Endothelial cell of umbilical vein (primary cell): ENCODE data around the gene RPL6. TPM values are rescaled to one million over a fixed set of nuclear protein-coding genes. Genes with fewer than 3 reads are reported as not detected.

Source experiments
- BruUV-seq: library from RNA; stranded (reverse); fragments of 400-500 nt; replicated peaks from 2 replicates; lab custom pipeline; 2021; lab: Mats Ljungman, UMichigan
- CTCF ChIA-PET: fragments of 300-600, 350-600 bp; sonication (Branson Sonifier 250); formaldehyde crosslinking; loops from one replicate; lab custom pipeline; 2021; ENCODE audit warnings: antibody characterized with exemption, inconsistent platforms; lab: Charles Lee
- POLR2A ChIA-PET: fragments of 300-600, 350-600 bp; sonication (Branson Sonifier 250); formaldehyde crosslinking; loops from one replicate; lab custom pipeline; 2021; ENCODE audit warnings: antibody characterized with exemption, inconsistent platforms; lab: Charles Lee
- DNase-seq: peaks from one replicate; pipeline ENCODE4 v3.0.0-alpha.2; 2011; ENCODE audit warnings: low read depth, low spot score
- FAIRE-seq: peaks from 2 replicates; lab custom pipeline; 2011; peaks lifted over from hg19 to GRCh38; lab: Jason Lieb, UNC
- H2AFZ ChIP-seq: 2 replicates; pipeline ENCODE4 v1.6.0; 2012; ENCODE audit warnings: low read depth, low read length, control low read depth, inconsistent platforms
- H3K27ac ChIP-seq: 2 replicates; pipeline ENCODE4 v1.5.1; 2011; ENCODE audit warnings: low read depth, mild to moderate bottlenecking, control low read depth, low read length, moderate library complexity; ENCODE audit not compliant: insufficient read depth
- H3K27me3 ChIP-seq, 2 experiments: 2 replicates each; pipeline versions ENCODE4 v1.6.0 to v1.6.1; 2011; ENCODE audit warnings: low read length in 2 of 2, mixed read lengths in 1 of 2; ENCODE audit not compliant: control insufficient read depth in 2 of 2, insufficient read depth in 2 of 2
- H3K36me3 ChIP-seq, 2 experiments: 2 replicates in 1 of 2; 3 replicates in 1 of 2; pipeline ENCODE4 v1.5.1; 2011; ENCODE audit warnings: low read length in 2 of 2, mild to moderate bottlenecking in 1 of 2, moderate library complexity in 1 of 2; ENCODE audit not compliant: control insufficient read depth in 2 of 2, insufficient read depth in 2 of 2; ENCODE audit errors: extremely low read depth in 1 of 2
- H3K4me1 ChIP-seq: 3 replicates; pipeline ENCODE4 v1.5.1; 2011; ENCODE audit warnings: mild to moderate bottlenecking, low read length; ENCODE audit not compliant: control insufficient read depth, insufficient read depth; ENCODE audit errors: extremely low read depth
- H3K4me2 ChIP-seq: 2 replicates; pipeline ENCODE4 v1.6.1; 2011; ENCODE audit warnings: low read length, control low read depth, mixed read lengths; ENCODE audit not compliant: insufficient read depth
- H3K4me3 ChIP-seq, 3 experiments: fragments of 200-600 bp in 1 of 3; sonication (generic), shearing (Covaris generic) in 1 of 3; replicated peaks in 1 of 3; 2 replicates each; pipeline ENCODE4 v1.5.1; 2011 to 2016; ENCODE audit warnings: control low read depth in 3 of 3, low read length in 3 of 3, mild to moderate bottlenecking in 2 of 3, inconsistent platforms in 1 of 3, low read depth in 1 of 3, moderate library complexity in 1 of 3; ENCODE audit not compliant: insufficient read depth in 1 of 3
- H3K79me2 ChIP-seq: 2 replicates; pipeline ENCODE4 v1.6.0; 2012; ENCODE audit warnings: low read length, inconsistent platforms; ENCODE audit not compliant: control insufficient read depth, insufficient read depth
- H3K9ac ChIP-seq: replicated peaks from 2 replicates; pipeline ENCODE3; 2011; ENCODE audit warnings: low read length, control low read depth; ENCODE audit not compliant: insufficient read depth; ENCODE audit errors: extremely low read depth
- H3K9me1 ChIP-seq: replicated peaks from 3 replicates; pipeline ENCODE4 v1.6.0; 2011; ENCODE audit warnings: mild to moderate bottlenecking, low read length; ENCODE audit not compliant: control insufficient read depth, insufficient read depth; ENCODE audit errors: extremely low read depth
- H3K9me3 ChIP-seq: replicated peaks from 2 replicates; pipeline ENCODE4 v1.5.1; 2012; ENCODE audit warnings: low read length, inconsistent platforms; ENCODE audit not compliant: control insufficient read depth, insufficient read depth
- H4K20me1 ChIP-seq: replicated peaks from 2 replicates; pipeline ENCODE3; 2011; ENCODE audit warnings: mild to moderate bottlenecking, low read length; ENCODE audit not compliant: control insufficient read depth, insufficient read depth; ENCODE audit errors: extremely low read depth
- EZH2 ChIP-seq: IDR thresholded peaks from 2 replicates; pipeline ENCODE4 v1.6.1; 2012; ENCODE audit warnings: borderline replicate concordance, low read depth, mild to moderate bottlenecking, moderate library complexity, low read length, inconsistent platforms; ENCODE audit not compliant: severe bottlenecking
- FOS ChIP-seq: IDR thresholded peaks from 2 replicates; pipeline ENCODE4 v1.6.1; 2011; ENCODE audit warnings: mild to moderate bottlenecking, low read length, moderate library complexity, borderline replicate concordance; ENCODE audit not compliant: insufficient read depth
- GATA2 ChIP-seq: IDR thresholded peaks from 2 replicates; pipeline ENCODE4 v1.7.0; 2011; ENCODE audit warnings: low read depth, mild to moderate bottlenecking, moderate library complexity, mixed read lengths, low read length; ENCODE audit not compliant: insufficient read length, insufficient read depth
- JUN ChIP-seq: IDR thresholded peaks from 2 replicates; pipeline ENCODE4 v1.6.1; 2011; ENCODE audit warnings: borderline replicate concordance, low read depth; ENCODE audit not compliant: insufficient read length, insufficient read depth
- MAX ChIP-seq: IDR thresholded peaks from 2 replicates; pipeline ENCODE4 v1.6.1; 2011; ENCODE audit not compliant: insufficient read depth, insufficient read length
- MYC ChIP-seq: IDR thresholded peaks from one replicate; pipeline ENCODE4 v1.6.1; 2011; ENCODE audit warnings: mild to moderate bottlenecking, low read depth, low read length
- POLR2A ChIP-seq: IDR thresholded peaks from 2 replicates; pipeline ENCODE4 v1.6.1; 2012; ENCODE audit warnings: low read depth, mild to moderate bottlenecking, control low read depth, low read length
- POLR2AphosphoS5 ChIP-seq: IDR thresholded peaks from 2 replicates; pipeline ENCODE4 v1.6.1; 2012; ENCODE audit warnings: low read depth, mild to moderate bottlenecking, control low read depth, low read length, moderate library complexity; ENCODE audit not compliant: insufficient read depth
- dilution Hi-C: fragments of 300-500 bp; cut with MboI; formaldehyde crosslinking; loops from one replicate; pipeline ENCODE4 v1.15.0; 2019; ENCODE audit warnings: low sequenced_read_pairs; ENCODE audit not compliant: extremely low pct_ligation_motif_present
- intact Hi-C: fragments of 100-400 bp; cut with micrococcal nuclease; formaldehyde crosslinking; loops from one replicate; pipeline ENCODE4 v1.10.0; 2022
- polyA plus RNA-seq, 4 experiments: library from polyadenylated mRNA; depleted of rRNA in 3 of 4; stranded (reverse) in 3 of 4; unstranded in 1 of 4; fragments of >200 nt; gene quantifications; 2 replicates each; pipeline versions ENCODE4 v1.2.1 to v1.2.3, GENCODE V29; 2011 to 2012; ENCODE audit warnings: missing spikeins in 1 of 4
- total RNA-seq: library from RNA; stranded (reverse); gene quantifications from 2 replicates; pipeline ENCODE4 v1.2.3, GENCODE V29; 2021
- TF ChIP-seq, protein P1 (sequence below), 2 donors: IDR thresholded peaks; 1 replicate in 1 of 2; 2 replicates in 1 of 2; pipeline ENCODE4 v1.5.1; 2011; ENCODE audit warnings: low read length in 2 of 2, mild to moderate bottlenecking in 2 of 2, moderate library complexity in 2 of 2, control low read depth in 1 of 2, inconsistent platforms in 1 of 2, low read depth in 1 of 2; ENCODE audit not compliant: insufficient read depth in 1 of 2; ENCODE audit errors: extremely low read depth in 1 of 2

The RPL6 gene
- total and polyA plus RNA-seq, 2 donors (not counting 3 experiments of a cell fraction or from before 2014, with no cell fraction given), result 998 to 1,385 TPM

DNA sequence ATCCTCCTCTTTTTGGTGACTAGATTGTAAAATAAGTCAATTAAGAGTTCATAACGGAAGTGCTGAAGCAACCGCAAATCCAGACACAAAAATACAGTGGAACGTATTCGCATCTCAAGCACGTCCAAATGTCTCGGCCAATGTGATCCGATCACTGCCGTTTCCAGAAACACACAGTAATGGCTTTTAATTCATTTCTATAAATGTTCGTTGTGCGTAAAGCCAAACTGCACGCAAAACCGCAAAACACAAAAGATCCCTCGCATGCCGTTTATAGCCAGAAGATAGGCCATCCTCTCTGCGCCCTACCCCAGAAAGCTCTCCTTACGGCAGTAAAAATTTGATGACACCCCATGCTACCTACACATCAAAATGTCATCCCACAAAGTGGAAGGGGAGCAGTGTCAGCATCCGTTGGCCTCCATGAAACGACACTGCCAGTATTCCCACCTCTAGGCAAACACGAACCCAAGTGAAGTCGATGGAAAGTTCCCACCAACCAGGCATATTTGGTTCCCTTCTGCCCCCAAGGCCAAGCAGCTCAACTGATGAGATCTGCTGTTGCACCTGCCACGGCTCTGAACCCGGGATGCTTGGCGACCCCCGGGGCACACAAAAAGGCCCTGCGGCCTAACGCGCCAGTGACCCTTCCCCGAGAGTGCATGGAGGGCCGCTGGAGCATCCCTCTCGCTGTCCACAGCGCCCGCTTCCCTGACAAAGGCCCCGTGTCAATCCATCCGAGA is 28.6 kb downstream of the RPL6 start:
- Histone ChIP-seq H3K4me1 (peaks cover 12% of the 10 kb centered on the region), H3K79me2 (peaks cover 32% of the 10 kb centered on the region), H3K36me3 (no peaks in the 10 kb centered on the region), H2AFZ (peak overlapping the region; percentile 100), H3K9me1 (no peaks in the 10 kb centered on the region), H3K27me3 (no peaks in the 10 kb centered on the region), H3K9ac (peak overlapping the region; percentile 82), H3K4me2 (peak overlapping the region; percentile 36), H3K4me3 (peak overlapping the region; percentile 71 to 95 (median 72)), H3K9me3 (no peaks in the 10 kb centered on the region), H4K20me1 (no peaks in the 10 kb centered on the region), H3K27ac (no peak overlapping the region)
- intact Hi-C loops (loop anchor here (10.0 kb wide), 1 partner anchor 366 kb away; the partner anchor contains the start of genes ERP29 and TMEM116), dilution Hi-C loops (no loop called here)
- CTCF ChIA-PET, result interaction anchor here (0.6 to 1.4 kb wide), 2 partner anchors 183 to 188 kb away, joined by 3 to 7 read pairs; no protein-coding TSS in a partner anchor
- TF ChIP-seq MAX, result no peak
- no peak for TF ChIP-seq MYC
- TF ChIP-seq FOS, result no peak
- TF ChIP-seq JUN, result no peak
- no peak for TF ChIP-seq GATA2
- no peak for TF ChIP-seq POLR2AphosphoS5
- TF ChIP-seq, protein P1, sequence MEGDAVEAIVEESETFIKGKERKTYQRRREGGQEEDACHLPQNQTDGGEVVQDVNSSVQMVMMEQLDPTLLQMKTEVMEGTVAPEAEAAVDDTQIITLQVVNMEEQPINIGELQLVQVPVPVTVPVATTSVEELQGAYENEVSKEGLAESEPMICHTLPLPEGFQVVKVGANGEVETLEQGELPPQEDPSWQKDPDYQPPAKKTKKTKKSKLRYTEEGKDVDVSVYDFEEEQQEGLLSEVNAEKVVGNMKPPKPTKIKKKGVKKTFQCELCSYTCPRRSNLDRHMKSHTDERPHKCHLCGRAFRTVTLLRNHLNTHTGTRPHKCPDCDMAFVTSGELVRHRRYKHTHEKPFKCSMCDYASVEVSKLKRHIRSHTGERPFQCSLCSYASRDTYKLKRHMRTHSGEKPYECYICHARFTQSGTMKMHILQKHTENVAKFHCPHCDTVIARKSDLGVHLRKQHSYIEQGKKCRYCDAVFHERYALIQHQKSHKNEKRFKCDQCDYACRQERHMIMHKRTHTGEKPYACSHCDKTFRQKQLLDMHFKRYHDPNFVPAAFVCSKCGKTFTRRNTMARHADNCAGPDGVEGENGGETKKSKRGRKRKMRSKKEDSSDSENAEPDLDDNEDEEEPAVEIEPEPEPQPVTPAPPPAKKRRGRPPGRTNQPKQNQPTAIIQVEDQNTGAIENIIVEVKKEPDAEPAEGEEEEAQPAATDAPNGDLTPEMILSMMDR (IDR thresholded peaks at IDR 0.05; ENCODE audit: extremely low read depth in 1 of 2, insufficient read depth in 1 of 2, low read depth in 1 of 2, low read length in 2 of 2), result no peak
- no peak for TF ChIP-seq POLR2A
- TF ChIP-seq EZH2, result no peak
- POLR2A ChIA-PET, result interaction anchor here (0.6 kb wide), 1 partner anchor 74 kb away, joined by 12 read pairs; no protein-coding TSS in a partner anchor
- FAIRE-seq (no peak), DNase-seq (peak; percentile 11)
- BruUV-seq, result TSS peak; percentile 28
